SU-DHL-6 (cell line): ENCODE results near the gene ASCC3.

ENCODE experiments used
- H2AFZ ChIP-seq: fragments of 200-600 bp; sonication (generic); 2 replicates; pipeline ENCODE4 v1.6.1; 2014; ENCODE audit warnings: low read depth, mild to moderate bottlenecking, moderate library complexity, mixed read lengths, antibody characterized with exemption, low read length; ENCODE audit not compliant: severe bottlenecking
- H3F3A ChIP-seq: fragments of 200-600 bp; shearing (Covaris generic); 2 replicates; pipeline ENCODE4 v1.6.0; 2016; ENCODE audit warnings: antibody characterized with exemption, mild to moderate bottlenecking; ENCODE audit not compliant: insufficient read depth
- H3K27ac ChIP-seq: fragments of 200-600 bp; sonication (generic); 2 replicates; pipeline ENCODE4 v1.5.1; 2016; ENCODE audit warnings: low read depth, mild to moderate bottlenecking, low read length, moderate library complexity, mixed read lengths
- H3K27me3 ChIP-seq: fragments of 200-600 bp; sonication (generic), shearing (Covaris generic); 2 replicates; pipeline ENCODE4 v1.6.0; 2014; ENCODE audit warnings: mild to moderate bottlenecking, low read length
- H3K36me3 ChIP-seq: fragments of 200-600 bp; sonication (generic); 2 replicates; pipeline ENCODE4 v1.6.1; 2014; ENCODE audit warnings: mild to moderate bottlenecking, low read length, mixed read lengths
- H3K4me2 ChIP-seq: fragments of 300-600, 200-600 bp; shearing (Covaris generic), sonication (generic); 2 replicates; pipeline ENCODE4 v1.6.0; 2014; ENCODE audit warnings: low read length, low read depth, mild to moderate bottlenecking; ENCODE audit not compliant: poor library complexity, severe bottlenecking
- H3K4me3 ChIP-seq: fragments of 200-600 bp; sonication (generic); 2 replicates; pipeline ENCODE4 v1.5.1; 2014; ENCODE audit warnings: antibody characterized with exemption, low read length, mild to moderate bottlenecking, mixed read lengths; ENCODE audit not compliant: insufficient read depth, poor library complexity, severe bottlenecking
- H3K79me2 ChIP-seq: fragments of 200-600 bp; sonication (generic); 2 replicates; pipeline ENCODE4 v1.6.1; 2014; ENCODE audit warnings: mild to moderate bottlenecking, low read length, moderate library complexity; ENCODE audit not compliant: insufficient read depth
- H3K9ac ChIP-seq: fragments of 200-600 bp; sonication (generic); 2 replicates; pipeline ENCODE4 v1.7.0; 2014; ENCODE audit warnings: mild to moderate bottlenecking, low read length
- H3K9me2 ChIP-seq: fragments of 200-600 bp; sonication (generic); replicated peaks from 2 replicates; pipeline ENCODE4 v1.6.1; 2014; ENCODE audit warnings: low read length; ENCODE audit not compliant: insufficient read depth
- H3K9me3 ChIP-seq: fragments of 200-600 bp; sonication (generic); 2 replicates; pipeline ENCODE4 v1.6.1; 2014; ENCODE audit warnings: low read length, mixed read lengths; ENCODE audit not compliant: insufficient read depth
- H4K20me1 ChIP-seq: fragments of 200-600 bp; sonication (generic); 2 replicates; pipeline ENCODE4 v1.6.1; 2014; ENCODE audit warnings: low read depth, mild to moderate bottlenecking, antibody characterized with exemption, low read length, moderate library complexity, mixed read lengths
- CTCF ChIP-seq: fragments of 200-600 bp; sonication (generic); IDR thresholded peaks from one replicate; pipeline ENCODE4 v1.5.1; 2017; ENCODE audit warnings: antibody characterized with exemption, mild to moderate bottlenecking, low read length, moderate library complexity; ENCODE audit not compliant: insufficient read depth, poor library complexity, severe bottlenecking
- EZH2phosphoT487 ChIP-seq: fragments of 200-600 bp; sonication (generic), shearing (Covaris generic); conservative IDR thresholded peaks from 2 replicates; pipeline ENCODE4 v1.6.1; 2018; ENCODE audit warnings: mild to moderate bottlenecking, antibody characterized with exemption, low read length, moderate library complexity, mixed read lengths

The ASCC3 gene

GRCh38 chr6:100566563-100566962 is 314.6 kb downstream of the ASCC3 start:
- TF ChIP-seq EZH2phosphoT487 (no peak), CTCF (no peak)
- H3K9me3 ChIP-seq = no peaks in the 10 kb centered on the region
- H3K27ac ChIP-seq = no peak overlapping the region
- no peak overlapping the region for H2AFZ ChIP-seq
- no peaks in the 10 kb centered on the region for H3K79me2 ChIP-seq
- H3K9me2 ChIP-seq = no peaks in the 10 kb centered on the region
- H4K20me1 ChIP-seq = no peaks in the 10 kb centered on the region
- H3K9ac ChIP-seq = no peak overlapping the region
- no peak overlapping the region for H3K4me3 ChIP-seq
- peaks cover 3% of the 10 kb centered on the region; the same call in 1 of the 2 replicates for H3F3A ChIP-seq
- no peaks in the 10 kb centered on the region for H3K27me3 ChIP-seq
- H3K4me2 ChIP-seq = no peak overlapping the region
- H3K36me3 ChIP-seq = peaks cover under 1% of the 10 kb centered on the region; the same call in 1 of the 2 replicates

- Histone ChIP-seq H3K9me2 (no peaks in the 10 kb centered on the region), H3K36me3 (no peaks in the 10 kb centered on the region), H3F3A (peaks cover 3% of the 10 kb centered on the region; the same call in 1 of the 2 replicates), H3K9ac (no peak overlapping the region), H3K4me3 (no peak overlapping the region), H2AFZ (no peak overlapping the region), H3K79me2 (no peaks in the 10 kb centered on the region), H3K4me2 (no peak overlapping the region), H4K20me1 (no peaks in the 10 kb centered on the region), H3K9me3 (no peaks in the 10 kb centered on the region), H3K27me3 (no peaks in the 10 kb centered on the region), H3K27ac (no peak overlapping the region)
- TF ChIP-seq CTCF (no peak), EZH2phosphoT487 (no peak)
These were observed 315.6 kb downstream of the ASCC3 start for GRCh38 chr6:100565439-100566104.

- no peak overlapping the region for H3K4me2 ChIP-seq
- no peak overlapping the region for H2AFZ ChIP-seq
- no peak overlapping the region for H3K27ac ChIP-seq
- no peak overlapping the region for H3K4me3 ChIP-seq
- no peaks in the 10 kb centered on the region for H3K9me3 ChIP-seq
- no peak for TF ChIP-seq EZH2phosphoT487
- TF ChIP-seq CTCF = no peak
- H3K9ac ChIP-seq = no peak overlapping the region
- H3K9me2 ChIP-seq = no peaks in the 10 kb centered on the region
- H3F3A ChIP-seq = peaks cover 3% of the 10 kb centered on the region; the same call in 1 of the 2 replicates
- H3K36me3 ChIP-seq = no peaks in the 10 kb centered on the region
- no peaks in the 10 kb centered on the region for H3K27me3 ChIP-seq
- no peaks in the 10 kb centered on the region for H4K20me1 ChIP-seq
- H3K79me2 ChIP-seq = no peaks in the 10 kb centered on the region
These were observed 321.3 kb downstream of the ASCC3 start for GRCh38 chr6:100559859-100560258.
